GM23248 (cell line): ENCODE measurements around the gene LDLRAD3. TPM values are rescaled to one million over a fixed set of nuclear protein-coding genes. Genes with fewer than 3 reads are reported as not detected.

Experiments used
- DNase-seq: peaks from one replicate; pipeline ENCODE4 v3.0.0-alpha.2; 2015
- H2AFZ ChIP-seq: fragments of 200-600 bp; sonication (generic); 2 replicates; pipeline ENCODE4 v1.6.1; 2016; ENCODE audit warnings: antibody characterized with exemption
- H3F3A ChIP-seq: fragments of 200-600 bp; sonication (generic); 2 replicates; pipeline ENCODE4 v1.6.1; 2016; ENCODE audit warnings: mild to moderate bottlenecking, antibody characterized with exemption, mixed run types; ENCODE audit not compliant: insufficient read depth
- H3K27ac ChIP-seq: fragments of 200-600 bp; sonication (generic); 2 replicates; pipeline ENCODE4 v1.5.1; 2016; ENCODE audit warnings: mild to moderate bottlenecking
- H3K27me3 ChIP-seq: fragments of 200-600 bp; sonication (generic); replicated peaks from 2 replicates; pipeline ENCODE4 v1.6.1; 2016; ENCODE audit warnings: mild to moderate bottlenecking; ENCODE audit not compliant: insufficient read depth
- H3K36me3 ChIP-seq: fragments of 200-600 bp; sonication (generic); 2 replicates; pipeline ENCODE4 v1.6.1; 2016; ENCODE audit warnings: low read depth, mild to moderate bottlenecking
- H3K4me1 ChIP-seq: fragments of 200-600 bp; sonication (generic); 2 replicates; pipeline ENCODE4 v1.6.1; 2016; ENCODE audit warnings: mild to moderate bottlenecking; ENCODE audit not compliant: insufficient read depth
- H3K4me2 ChIP-seq: fragments of 200-600 bp; sonication (generic); one replicate; pipeline ENCODE4 v1.6.1; 2016; ENCODE audit warnings: mild to moderate bottlenecking; ENCODE audit not compliant: unreplicated experiment
- H3K4me3 ChIP-seq: fragments of 200-600 bp; sonication (generic); 2 replicates; pipeline ENCODE4 v1.5.1; 2016; ENCODE audit warnings: mild to moderate bottlenecking
- H3K79me2 ChIP-seq: fragments of 200-600 bp; sonication (generic); 2 replicates; pipeline ENCODE4 v1.6.1; 2016; ENCODE audit warnings: mild to moderate bottlenecking; ENCODE audit not compliant: insufficient read depth
- H3K9ac ChIP-seq: fragments of 200-600 bp; sonication (generic); 2 replicates; pipeline ENCODE4 v1.6.1; 2016; ENCODE audit warnings: mild to moderate bottlenecking
- H3K9me2 ChIP-seq: fragments of 200-600 bp; sonication (generic); 2 replicates; pipeline ENCODE4 v1.6.1; 2016; ENCODE audit warnings: mixed run types, mild to moderate bottlenecking, moderate library complexity; ENCODE audit not compliant: insufficient read depth
- H3K9me3 ChIP-seq: fragments of 200-600 bp; sonication (generic); one replicate; pipeline ENCODE4 v1.6.1; 2017; ENCODE audit warnings: low read depth
- H4K20me1 ChIP-seq: fragments of 200-600 bp; sonication (generic); 2 replicates; pipeline ENCODE4 v1.6.0; 2016; ENCODE audit not compliant: insufficient read depth
- EZH2 ChIP-seq: fragments of 200-600 bp; sonication (generic); IDR thresholded peaks from 2 replicates; pipeline ENCODE4 v1.6.1; 2018; ENCODE audit warnings: antibody characterized with exemption, mild to moderate bottlenecking; ENCODE audit not compliant: insufficient read depth, poor library complexity, severe bottlenecking
- EZH2phosphoT487 ChIP-seq: fragments of 200-600 bp; sonication (generic); IDR thresholded peaks from 2 replicates; pipeline ENCODE4 v1.6.1; 2018; ENCODE audit warnings: antibody characterized with exemption, moderate library complexity, mild to moderate bottlenecking, low read depth; ENCODE audit not compliant: insufficient read depth
- WGBS, 2 experiments: methylation state at CpG; one replicate each; pipeline ENCODE4 v1.1.6; 2015 to 2017; ENCODE audit warnings: low lambda C conversion rate in 2 of 2, low coverage in 1 of 2; ENCODE audit errors: missing lambda C conversion rate in 2 of 2; 5-methylcytosine and 5-hydroxymethylcytosine counted together
- in situ Hi-C: fragments of 300-500 bp; cut with MboI; formaldehyde crosslinking; loops from 2 replicates; pipeline ENCODE4 v1.15.0; 2020
- polyA plus RNA-seq: library from polyadenylated mRNA; unstranded; fragments of >200 nt; fragmentation: Nextera tagmentation; extraction: Ambion mirVana; gene quantifications from 2 replicates; pipeline ENCODE4 v1.2.1, GENCODE V29; 2016
- total RNA-seq: library from RNA; depleted of rRNA; stranded (reverse); fragments of >200 nt; shearing (Covaris generic); gene quantifications from 2 replicates; pipeline ENCODE4 v1.2.3, GENCODE V29; 2014

LDLRAD3 gene
- total and polyA plus RNA-seq, 2 experiments from 2014 or later, result 6.2 to 6.6 TPM

DNA sequence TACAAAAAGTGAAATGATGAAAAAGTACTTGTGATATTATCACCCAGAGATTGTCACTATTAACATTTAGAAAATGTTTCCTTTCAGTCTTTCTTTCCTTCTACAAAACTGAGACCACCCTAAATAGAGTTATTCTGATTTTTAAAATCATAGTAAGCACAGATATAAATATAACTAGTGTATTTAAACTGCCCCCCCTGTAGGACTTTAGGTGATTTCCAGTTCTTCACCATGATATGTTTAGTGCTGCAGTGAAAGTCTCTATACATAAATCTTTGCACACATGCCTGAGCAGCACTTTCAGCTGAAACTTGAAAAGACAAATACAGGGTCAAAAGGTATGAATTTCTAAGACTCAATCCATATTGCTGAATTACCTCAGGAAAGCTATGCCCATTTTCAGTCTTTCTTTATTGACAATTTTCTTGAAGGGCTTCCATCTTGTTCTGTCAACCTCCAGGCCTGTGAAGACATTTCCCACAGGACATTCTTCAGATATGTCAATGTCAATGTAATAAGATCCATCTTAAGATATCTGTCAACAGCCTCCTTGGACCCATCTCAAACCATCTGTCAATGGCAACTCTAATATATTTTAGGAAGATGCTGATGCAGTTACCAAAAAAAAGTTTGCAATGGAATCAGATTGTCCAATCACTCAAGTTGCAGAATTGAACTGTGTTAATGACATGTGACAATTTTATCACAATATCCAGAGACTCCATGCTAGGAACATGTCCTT lies 30.8 kb upstream of the LDLRAD3 start:
- Histone ChIP-seq H3K9ac (no peak overlapping the region), H3K9me3 (no peaks in the 10 kb centered on the region), H3K4me1 (no peaks in the 10 kb centered on the region), H3F3A (no peaks in the 10 kb centered on the region), H3K79me2 (no peaks in the 10 kb centered on the region), H2AFZ (no peak overlapping the region), H3K4me3 (no peak overlapping the region), H4K20me1 (no peaks in the 10 kb centered on the region), H3K36me3 (no peaks in the 10 kb centered on the region), H3K27me3 (peaks cover 22% of the 10 kb centered on the region), H3K9me2 (no peaks in the 10 kb centered on the region), H3K27ac (no peak overlapping the region), H3K4me2 (no peak overlapping the region)
- no peak for TF ChIP-seq EZH2phosphoT487
- TF ChIP-seq EZH2, result no peak
- no peak for DNase-seq
- in situ Hi-C loops, result no loop called here

- Histone ChIP-seq H2AFZ (no peak overlapping the region), H4K20me1 (no peaks in the 10 kb centered on the region), H3K4me2 (no peak overlapping the region), H3K9me2 (no peaks in the 10 kb centered on the region), H3K9ac (no peak overlapping the region), H3K4me1 (no peaks in the 10 kb centered on the region), H3K4me3 (no peak overlapping the region), H3K27me3 (peaks cover 29% of the 10 kb centered on the region), H3K27ac (no peak overlapping the region), H3K36me3 (no peaks in the 10 kb centered on the region), H3K9me3 (no peaks in the 10 kb centered on the region), H3K79me2 (no peaks in the 10 kb centered on the region), H3F3A (no peaks in the 10 kb centered on the region)
- no peak for DNase-seq
- in situ Hi-C loops, result no loop called here
- 27 to 41% methylated on average over 3 of the region's 3 CpGs for WGBS, 2 experiments
- TF ChIP-seq EZH2 (no peak), EZH2phosphoT487 (no peak)
Observed at GRCh38 chr11:35914816-35915215, 29.0 kb upstream of the LDLRAD3 start.

DNA sequence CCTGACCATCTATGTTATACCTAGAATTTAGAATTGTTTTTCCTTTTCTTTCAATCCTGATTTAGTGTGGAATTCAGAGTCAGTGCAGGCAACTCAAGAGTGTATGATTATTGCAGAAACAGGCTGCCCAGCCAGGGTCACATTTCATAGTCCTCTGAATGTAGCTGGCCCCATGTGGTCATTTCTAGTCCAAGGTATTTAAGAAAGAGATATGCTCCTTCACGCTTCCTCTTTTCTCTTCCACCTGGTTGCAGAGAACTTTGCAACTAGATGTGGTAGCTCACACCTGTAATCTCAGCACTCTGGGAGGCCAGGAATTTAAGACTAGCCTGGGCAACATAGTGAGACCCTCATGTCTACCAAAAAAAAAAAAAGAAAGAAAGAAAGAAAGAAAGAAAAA lies 27.6 kb upstream of the LDLRAD3 start:
- no peak for TF ChIP-seq EZH2
- TF ChIP-seq EZH2phosphoT487, result no peak
- no peaks in the 10 kb centered on the region for H4K20me1 ChIP-seq
- H3K4me2 ChIP-seq, result no peak overlapping the region
- DNase-seq, result no peak
- no peaks in the 10 kb centered on the region for H3K79me2 ChIP-seq
- WGBS, 2 experiments, result 91 to 94% methylated on average over 1 of the region's 1 CpG
- no peaks in the 10 kb centered on the region for H3K9me2 ChIP-seq
- no peak overlapping the region for H3K9ac ChIP-seq
- no peaks in the 10 kb centered on the region for H3K4me1 ChIP-seq
- in situ Hi-C loops, result no loop called here
- H3K36me3 ChIP-seq, result no peaks in the 10 kb centered on the region
- H3K27me3 ChIP-seq, result peaks cover 33% of the 10 kb centered on the region
- no peaks in the 10 kb centered on the region for H3F3A ChIP-seq
- H2AFZ ChIP-seq, result no peak overlapping the region
- H3K27ac ChIP-seq, result no peak overlapping the region
- H3K4me3 ChIP-seq, result no peak overlapping the region
- H3K9me3 ChIP-seq, result no peaks in the 10 kb centered on the region

DNA sequence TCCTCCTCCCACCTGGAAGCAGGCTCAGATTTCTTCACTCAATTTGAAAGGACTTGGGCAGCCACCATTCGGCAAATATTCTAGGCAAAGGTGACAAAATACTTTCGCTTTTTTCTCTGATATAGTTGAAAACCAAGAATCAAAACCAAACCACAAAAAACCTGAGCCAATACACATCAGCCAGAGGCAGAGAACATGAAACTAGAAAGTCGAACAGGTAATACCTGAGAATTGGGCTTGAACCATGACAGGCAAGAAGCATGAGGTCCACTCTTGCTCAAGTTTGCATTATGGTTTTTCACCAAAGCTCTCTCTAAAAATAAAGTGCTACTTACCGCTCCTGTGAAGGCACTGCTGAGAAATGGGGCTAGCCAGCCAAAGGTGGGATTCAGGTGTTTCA lies 26.2 kb upstream of the LDLRAD3 start:
- no peak for DNase-seq
- in situ Hi-C loops, result no loop called here
- no peaks in the 10 kb centered on the region for H3K9me2 ChIP-seq
- H3K4me1 ChIP-seq, result no peaks in the 10 kb centered on the region
- H4K20me1 ChIP-seq, result no peaks in the 10 kb centered on the region
- H2AFZ ChIP-seq, result no peak overlapping the region
- no peaks in the 10 kb centered on the region for H3K79me2 ChIP-seq
- no peak for TF ChIP-seq EZH2
- TF ChIP-seq EZH2phosphoT487, result no peak
- WGBS, 2 experiments, result 65 to 66% methylated on average over 4 of the region's 4 CpGs
- no peak overlapping the region for H3K27ac ChIP-seq
- H3K36me3 ChIP-seq, result no peaks in the 10 kb centered on the region
- no peak overlapping the region for H3K9ac ChIP-seq
- H3K4me2 ChIP-seq, result no peak overlapping the region
- H3K9me3 ChIP-seq, result no peaks in the 10 kb centered on the region
- peaks cover 33% of the 10 kb centered on the region for H3K27me3 ChIP-seq
- H3F3A ChIP-seq, result no peaks in the 10 kb centered on the region
- H3K4me3 ChIP-seq, result no peak overlapping the region
